ENCODE data around the gene CIDEC. TPM values are rescaled to one million over a fixed set of nuclear protein-coding genes. Genes with fewer than 3 reads are reported as not detected.

Gene CIDEC
- total and polyA plus RNA-seq, 9 of the 15 experiments (the other 6 are each of a cell fraction or from before 2014, with no cell fraction given) = not detected

DNA sequence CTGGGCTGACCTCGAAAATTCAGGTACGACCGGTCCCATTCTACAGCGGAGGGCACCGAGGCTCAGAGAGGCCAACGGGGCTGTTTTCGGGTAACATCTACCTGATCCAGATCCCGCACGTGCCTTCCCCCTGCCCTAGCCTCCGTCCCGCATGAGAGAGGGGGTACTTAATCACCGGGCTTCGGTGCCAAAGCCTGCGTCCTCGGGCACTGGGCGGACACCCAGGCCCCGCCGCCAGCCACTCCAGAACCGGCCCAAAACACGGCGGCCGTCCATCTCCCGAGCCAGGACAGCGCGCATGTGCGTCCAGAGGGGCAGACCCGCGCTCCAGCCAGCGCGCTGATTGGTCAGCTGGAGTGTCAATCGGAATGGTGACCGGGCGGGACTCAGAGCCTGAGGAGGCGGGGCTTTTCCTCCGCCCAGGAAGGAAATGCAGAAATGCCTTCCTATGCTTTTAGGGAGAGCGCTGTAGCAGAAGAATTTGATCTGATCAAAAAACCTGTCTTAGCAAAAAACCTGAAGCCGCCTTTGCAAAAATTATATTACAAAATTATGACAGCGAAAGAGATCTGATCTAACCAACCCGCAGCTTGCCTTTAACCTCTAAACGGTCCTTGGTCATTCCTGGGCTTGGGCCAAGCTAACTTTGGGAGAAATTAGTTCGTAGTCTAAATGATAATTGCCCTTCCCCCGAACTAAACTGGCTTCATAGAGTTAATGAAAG is 36.2 kb downstream of the CIDEC start, which contains the start of gene RPUSD3 (continued):
- TF ChIP-seq ZNF318 (IDR thresholded peaks at IDR 0.05; ENCODE audit: borderline replicate concordance in 1 of 2, low read depth in 1 of 2) (no peak), E2F1 (CRISPR knock-in tag; IDR thresholded peaks at IDR 0.05) (peak; percentile 49), GTF2B (IDR thresholded peaks at IDR 0.05; ENCODE audit: extremely low read depth, insufficient read length) (no peak), ZNF77 (CRISPR knock-in tag; IDR thresholded peaks at IDR 0.05) (no peak), NCOA4 (IDR thresholded peaks at IDR 0.05; ENCODE audit: partially characterized antibody) (no peak), HDGF (IDR thresholded peaks at IDR 0.05) (peak; percentile 85), ZNF212 (CRISPR knock-in tag; IDR thresholded peaks at IDR 0.05) (no peak), KHSRP (IDR thresholded peaks at IDR 0.05) (no peak), SREBF2 (CRISPR knock-in tag; IDR thresholded peaks at IDR 0.05) (no peak), ZNF766 (CRISPR knock-in tag; conservative IDR thresholded peaks at IDR 0.05) (no peak), ZNF184 (CRISPR knock-in tag; IDR thresholded peaks at IDR 0.05) (no peak), ZNF740 (CRISPR knock-in tag; IDR thresholded peaks at IDR 0.05) (no peak), ZNF740 (tag; IDR thresholded peaks at IDR 0.05) (no peak), TSC22D4 (tag; IDR thresholded peaks at IDR 0.05) (no peak), SIN3A (IDR thresholded peaks at IDR 0.05; ENCODE audit: borderline replicate concordance in 2 of 2, control insufficient read depth in 1 of 2, low read depth in 2 of 2, low read length in 2 of 2) (peak; percentile 54 to 66; a peak in 2 of 4 replicates)
- TF ChIP-seq, protein P1, sequence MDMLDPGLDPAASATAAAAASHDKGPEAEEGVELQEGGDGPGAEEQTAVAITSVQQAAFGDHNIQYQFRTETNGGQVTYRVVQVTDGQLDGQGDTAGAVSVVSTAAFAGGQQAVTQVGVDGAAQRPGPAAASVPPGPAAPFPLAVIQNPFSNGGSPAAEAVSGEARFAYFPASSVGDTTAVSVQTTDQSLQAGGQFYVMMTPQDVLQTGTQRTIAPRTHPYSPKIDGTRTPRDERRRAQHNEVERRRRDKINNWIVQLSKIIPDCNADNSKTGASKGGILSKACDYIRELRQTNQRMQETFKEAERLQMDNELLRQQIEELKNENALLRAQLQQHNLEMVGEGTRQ (CRISPR knock-in tag; IDR thresholded peaks at IDR 0.05) = no peak
